ENCODE measurements around the gene BABAM1. TPM values are rescaled to one million over a fixed set of nuclear protein-coding genes. Genes with fewer than 3 reads are reported as not detected.

Gene BABAM1
- total RNA-seq, 1 donor from 2014 or later, result 135 TPM

- CTCF ChIA-PET, result no interaction called here
- H3K9me3 Mint-ChIP-seq, result no peaks in the 10 kb centered on the region
- intact Hi-C loops (cut with micrococcal nuclease), result no loop called here
- no peak overlapping the region for H3K4me3 Mint-ChIP-seq
- peaks cover 7% of the 10 kb centered on the region for H3K4me1 Mint-ChIP-seq
- POLR2A ChIA-PET, result interaction anchor here (0.7 kb wide), 1 partner anchor 1991 kb away, joined by 6 read pairs; no protein-coding TSS in a partner anchor
- ATAC-seq (ENCODE audit: low read depth) (no peak), DNase-seq (no peak)
- H3K36me3 Mint-ChIP-seq (ENCODE audit: low read depth), result peaks cover 31% of the 10 kb centered on the region
- TF ChIP-seq CTCF (IDR thresholded peaks at IDR 0.05), result no peak
- H3K27me3 Mint-ChIP-seq, result no peaks in the 10 kb centered on the region
- no peak overlapping the region for H3K27ac Mint-ChIP-seq
Measured at GRCh38 chr19:17322854-17323253, 55.6 kb downstream of the BABAM1 start.

GRCh38 chr19:17323300-17323963 lies 56.2 kb downstream of the BABAM1 start:
- Mint-ChIP-seq H3K27me3 (no peaks in the 10 kb centered on the region), H3K36me3 (ENCODE audit: low read depth) (peaks cover 30% of the 10 kb centered on the region), H3K4me3 (no peak overlapping the region), H3K27ac (no peak overlapping the region), H3K4me1 (peaks cover 8% of the 10 kb centered on the region), H3K9me3 (no peaks in the 10 kb centered on the region)
- POLR2A ChIA-PET, result interaction anchor here (0.7 kb wide), 1 partner anchor 1992 kb away, joined by 6 read pairs; no protein-coding TSS in a partner anchor
- TF ChIP-seq CTCF (IDR thresholded peaks at IDR 0.05), result no peak
- ATAC-seq (ENCODE audit: low read depth) (no peak), DNase-seq (no peak)
- CTCF ChIA-PET, result no interaction called here
- intact Hi-C loops (cut with micrococcal nuclease), result no loop called here

- Mint-ChIP-seq H3K4me1 (peaks cover 9% of the 10 kb centered on the region), H3K9me3 (no peaks in the 10 kb centered on the region), H3K27ac (no peak overlapping the region), H3K4me3 (no peak overlapping the region), H3K36me3 (ENCODE audit: low read depth) (peaks cover 30% of the 10 kb centered on the region), H3K27me3 (no peaks in the 10 kb centered on the region)
- no peak for ATAC-seq (ENCODE audit: low read depth)
- ChIA-PET POLR2A (no interaction called here), CTCF (no interaction called here)
- no peak for TF ChIP-seq CTCF (IDR thresholded peaks at IDR 0.05)
- intact Hi-C loops (cut with micrococcal nuclease), result no loop called here
- DNase-seq, result no peak
Measured at GRCh38 chr19:17323964-17324332, 56.7 kb downstream of the BABAM1 start.

GRCh38 chr19:17324357-17325114 lies 57.3 kb downstream of the BABAM1 start:
- Mint-ChIP-seq H3K27me3 (no peaks in the 10 kb centered on the region), H3K4me3 (no peak overlapping the region), H3K9me3 (no peaks in the 10 kb centered on the region), H3K27ac (no peak overlapping the region), H3K36me3 (ENCODE audit: low read depth) (peaks cover 25% of the 10 kb centered on the region), H3K4me1 (peaks cover 13% of the 10 kb centered on the region)
- ATAC-seq (ENCODE audit: low read depth), result no peak
- DNase-seq, result no peak
- intact Hi-C loops (cut with micrococcal nuclease), result no loop called here
- TF ChIP-seq CTCF (IDR thresholded peaks at IDR 0.05), result no peak
- ChIA-PET POLR2A (interaction anchor here (0.6 to 2.0 kb wide), 2 partner anchors 9 to 1238 kb away, joined by 3 to 4 read pairs; no protein-coding TSS in a partner anchor), CTCF (no interaction called here)

- H3K27ac Mint-ChIP-seq, result no peak overlapping the region
- ATAC-seq (ENCODE audit: low read depth) (no peak), DNase-seq (no peak)
- H3K4me1 Mint-ChIP-seq, result peaks cover 16% of the 10 kb centered on the region
- peaks cover 19% of the 10 kb centered on the region for H3K36me3 Mint-ChIP-seq (ENCODE audit: low read depth)
- no peaks in the 10 kb centered on the region for H3K27me3 Mint-ChIP-seq
- TF ChIP-seq CTCF (IDR thresholded peaks at IDR 0.05), result no peak
- H3K4me3 Mint-ChIP-seq, result no peak overlapping the region
- ChIA-PET CTCF (no interaction called here), POLR2A (interaction anchor here (0.6 to 2.0 kb wide), 2 partner anchors 8 to 1238 kb away, joined by 3 to 4 read pairs; no protein-coding TSS in a partner anchor)
- intact Hi-C loops (cut with micrococcal nuclease), result no loop called here
- no peaks in the 10 kb centered on the region for H3K9me3 Mint-ChIP-seq
Measured at GRCh38 chr19:17325133-17325532, 57.9 kb downstream of the BABAM1 start.

Data from activated B cell treated with CpG ODN at 0.5 μM for 24 hours (primary cell).